PC-9 (cell line): ENCODE results near the gene GMDS. TPM values are rescaled to one million over a fixed set of nuclear protein-coding genes. Genes with fewer than 3 reads are reported as not detected.

ENCODE experiments used
- BruUV-seq: library from RNA; stranded (reverse); fragments of 400-500 nt; replicated peaks from 2 replicates; lab custom pipeline; 2021; lab: Mats Ljungman, UMichigan
- CTCF ChIA-PET: fragments of 300-600 bp; sonication (Branson Sonifier 250); formaldehyde crosslinking; loops from one replicate; lab custom pipeline; 2022; ENCODE audit warnings: antibody characterized with exemption; lab: Charles Lee
- POLR2A ChIA-PET: fragments of 300-600 bp; sonication (Branson Sonifier 250); formaldehyde crosslinking; loops from one replicate; lab custom pipeline; 2022; ENCODE audit warnings: antibody characterized with exemption; ENCODE audit not compliant: unreplicated experiment; lab: Charles Lee
- DNase-seq, 2 experiments: peaks; one replicate each; pipeline versions ENCODE4 v3.0.0 to v3.0.0-alpha.2; 2015 to 2022; ENCODE audit warnings: mixed read lengths in 1 of 2
- H2AFZ ChIP-seq: fragments of 200-600 bp; sonication (generic); 2 replicates; pipeline ENCODE4 v1.8.1; 2017; ENCODE audit warnings: antibody characterized with exemption
- H3F3A ChIP-seq: fragments of 200-600 bp; sonication (generic); 2 replicates; pipeline ENCODE4 v1.8.1; 2017; ENCODE audit warnings: antibody characterized with exemption, mild to moderate bottlenecking, low read depth; ENCODE audit not compliant: insufficient read depth
- H3K27ac ChIP-seq: fragments of 200-600 bp; sonication (generic); 2 replicates; pipeline ENCODE4 v1.6.1; 2016; ENCODE audit warnings: mixed run types
- H3K27me3 ChIP-seq: fragments of 200-600 bp; sonication (generic); 2 replicates; pipeline ENCODE4 v1.6.1; 2016; ENCODE audit warnings: low read depth, mixed run types; ENCODE audit not compliant: insufficient read depth
- H3K36me3 ChIP-seq: fragments of 200-600 bp; sonication (generic); 2 replicates; pipeline ENCODE4 v1.6.1; 2016; ENCODE audit warnings: low read depth, mixed run types
- H3K4me1 ChIP-seq: fragments of 200-600 bp; sonication (generic); replicated peaks from 2 replicates; pipeline ENCODE4 v1.6.1; 2016; ENCODE audit warnings: mixed run types; ENCODE audit not compliant: insufficient read depth
- H3K4me2 ChIP-seq: fragments of 200-600 bp; sonication (generic); 2 replicates; pipeline ENCODE4 v1.6.1; 2017; ENCODE audit warnings: mixed run types
- H3K4me3 ChIP-seq: fragments of 200-600 bp; sonication (generic); 2 replicates; pipeline ENCODE4 v1.6.1; 2016; ENCODE audit warnings: mixed run types
- H3K79me2 ChIP-seq: fragments of 200-600 bp; sonication (generic); 2 replicates; pipeline ENCODE4 v1.6.1; 2017; ENCODE audit warnings: low read depth, mixed run types
- H3K9me2 ChIP-seq: fragments of 200-600 bp; sonication (generic); 2 replicates; pipeline ENCODE4 v1.8.1; 2017; ENCODE audit warnings: mild to moderate bottlenecking; ENCODE audit not compliant: insufficient read depth
- H3K9me3 ChIP-seq: fragments of 200-600 bp; sonication (generic); 2 replicates; pipeline ENCODE4 v1.8.1; 2016; ENCODE audit warnings: low read depth; ENCODE audit not compliant: insufficient read depth
- H4K20me1 ChIP-seq: fragments of 200-600 bp; sonication (generic); 2 replicates; pipeline ENCODE4 v1.8.1; 2017; ENCODE audit not compliant: insufficient read depth
- EZH2 ChIP-seq: fragments of 200-600 bp; sonication (generic); IDR thresholded peaks from 2 replicates; pipeline ENCODE4 v1.8.0; 2017; ENCODE audit warnings: antibody characterized with exemption, low read depth
- intact Hi-C: fragments of 100-400 bp; cut with micrococcal nuclease; formaldehyde crosslinking; loops from one replicate; pipeline ENCODE4 v1.10.0; 2022; ENCODE audit not compliant: unreplicated experiment
- total RNA-seq: library from RNA; stranded (reverse); gene quantifications from 2 replicates; pipeline ENCODE4 v1.2.3, GENCODE V29; 2021
- TF ChIP-seq, protein P1 (sequence below): fragments of 200-600 bp; sonication (generic); conservative IDR thresholded peaks from 2 replicates; pipeline ENCODE4 v1.6.1; 2017; ENCODE audit warnings: mixed run types, antibody characterized with exemption, mild to moderate bottlenecking, moderate library complexity

Gene GMDS
- total RNA-seq, 1 experiment from 2014 or later = 30.1 TPM

DNA sequence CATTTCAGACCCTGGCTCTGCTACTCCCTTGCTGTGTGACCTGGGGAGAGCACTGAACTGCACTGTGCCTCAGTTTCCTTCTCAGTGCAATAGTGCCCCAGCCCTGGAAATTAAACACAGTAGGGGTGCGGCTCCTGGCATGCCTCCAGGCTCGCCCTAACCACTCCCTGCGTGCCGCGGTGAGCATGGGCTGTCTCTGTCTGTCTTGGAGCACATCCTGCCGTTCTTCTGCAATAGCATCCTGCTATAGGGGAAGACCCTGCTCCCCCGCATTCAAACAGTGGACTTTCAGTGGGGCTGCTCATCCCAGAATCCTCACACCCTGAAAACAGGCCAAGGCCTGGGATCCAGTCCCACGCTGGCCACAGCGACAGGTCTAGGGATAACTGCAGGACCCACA, 506.2 kb downstream of the GMDS start:
- ChIA-PET POLR2A (no interaction called here), CTCF (no interaction called here)
- Histone ChIP-seq H3K79me2 (no peaks in the 10 kb centered on the region), H3F3A (no peaks in the 10 kb centered on the region), H3K4me3 (no peak overlapping the region), H3K9me2 (no peaks in the 10 kb centered on the region), H4K20me1 (no peaks in the 10 kb centered on the region), H2AFZ (no peak overlapping the region), H3K27ac (no peak overlapping the region), H3K36me3 (no peaks in the 10 kb centered on the region), H3K27me3 (no peaks in the 10 kb centered on the region), H3K4me1 (no peaks in the 10 kb centered on the region), H3K9me3 (no peaks in the 10 kb centered on the region), H3K4me2 (no peak overlapping the region)
- no TSS peak for BruUV-seq
- intact Hi-C loops = no loop called here
- TF ChIP-seq, protein P1, sequence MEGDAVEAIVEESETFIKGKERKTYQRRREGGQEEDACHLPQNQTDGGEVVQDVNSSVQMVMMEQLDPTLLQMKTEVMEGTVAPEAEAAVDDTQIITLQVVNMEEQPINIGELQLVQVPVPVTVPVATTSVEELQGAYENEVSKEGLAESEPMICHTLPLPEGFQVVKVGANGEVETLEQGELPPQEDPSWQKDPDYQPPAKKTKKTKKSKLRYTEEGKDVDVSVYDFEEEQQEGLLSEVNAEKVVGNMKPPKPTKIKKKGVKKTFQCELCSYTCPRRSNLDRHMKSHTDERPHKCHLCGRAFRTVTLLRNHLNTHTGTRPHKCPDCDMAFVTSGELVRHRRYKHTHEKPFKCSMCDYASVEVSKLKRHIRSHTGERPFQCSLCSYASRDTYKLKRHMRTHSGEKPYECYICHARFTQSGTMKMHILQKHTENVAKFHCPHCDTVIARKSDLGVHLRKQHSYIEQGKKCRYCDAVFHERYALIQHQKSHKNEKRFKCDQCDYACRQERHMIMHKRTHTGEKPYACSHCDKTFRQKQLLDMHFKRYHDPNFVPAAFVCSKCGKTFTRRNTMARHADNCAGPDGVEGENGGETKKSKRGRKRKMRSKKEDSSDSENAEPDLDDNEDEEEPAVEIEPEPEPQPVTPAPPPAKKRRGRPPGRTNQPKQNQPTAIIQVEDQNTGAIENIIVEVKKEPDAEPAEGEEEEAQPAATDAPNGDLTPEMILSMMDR = no peak
- no peak for TF ChIP-seq EZH2
- DNase-seq = no peak

DNA sequence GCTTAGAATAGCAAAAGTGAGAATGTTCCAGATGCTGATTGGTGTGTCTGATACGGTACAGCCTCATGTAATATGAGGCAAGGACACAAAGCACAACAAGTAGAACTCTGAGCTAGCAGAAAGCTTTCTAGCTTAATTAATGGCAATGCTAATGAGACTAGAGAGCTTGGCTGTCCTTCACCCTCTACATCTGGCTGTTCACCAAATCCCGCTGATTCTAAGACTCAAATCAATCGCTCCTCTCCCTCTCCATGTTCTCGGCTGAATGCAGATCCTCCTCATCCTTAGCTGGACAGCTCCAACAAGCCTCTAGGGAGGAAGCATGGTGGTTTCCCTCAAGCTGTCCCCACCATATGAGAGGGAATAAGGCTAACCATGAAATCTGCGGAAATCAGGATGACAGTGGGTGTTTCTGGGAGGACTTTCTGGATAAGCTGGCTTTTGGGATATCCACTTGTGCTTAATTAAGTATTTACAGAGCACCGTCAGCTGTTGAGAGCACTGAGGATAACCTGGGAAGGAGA, 506.8 kb downstream of the GMDS start:
- Histone ChIP-seq H3K36me3 (no peaks in the 10 kb centered on the region), H2AFZ (no peak overlapping the region), H3K4me3 (no peak overlapping the region), H3F3A (no peaks in the 10 kb centered on the region), H3K27ac (no peak overlapping the region), H3K27me3 (no peaks in the 10 kb centered on the region), H3K9me3 (no peaks in the 10 kb centered on the region), H3K4me1 (no peaks in the 10 kb centered on the region), H3K4me2 (no peak overlapping the region), H3K79me2 (no peaks in the 10 kb centered on the region), H3K9me2 (no peaks in the 10 kb centered on the region), H4K20me1 (no peaks in the 10 kb centered on the region)
- POLR2A ChIA-PET = no interaction called here
- BruUV-seq = no TSS peak
- intact Hi-C loops = no loop called here
- no peak for DNase-seq
- CTCF ChIA-PET = no interaction called here
- TF ChIP-seq, protein P1 = no peak

DNA sequence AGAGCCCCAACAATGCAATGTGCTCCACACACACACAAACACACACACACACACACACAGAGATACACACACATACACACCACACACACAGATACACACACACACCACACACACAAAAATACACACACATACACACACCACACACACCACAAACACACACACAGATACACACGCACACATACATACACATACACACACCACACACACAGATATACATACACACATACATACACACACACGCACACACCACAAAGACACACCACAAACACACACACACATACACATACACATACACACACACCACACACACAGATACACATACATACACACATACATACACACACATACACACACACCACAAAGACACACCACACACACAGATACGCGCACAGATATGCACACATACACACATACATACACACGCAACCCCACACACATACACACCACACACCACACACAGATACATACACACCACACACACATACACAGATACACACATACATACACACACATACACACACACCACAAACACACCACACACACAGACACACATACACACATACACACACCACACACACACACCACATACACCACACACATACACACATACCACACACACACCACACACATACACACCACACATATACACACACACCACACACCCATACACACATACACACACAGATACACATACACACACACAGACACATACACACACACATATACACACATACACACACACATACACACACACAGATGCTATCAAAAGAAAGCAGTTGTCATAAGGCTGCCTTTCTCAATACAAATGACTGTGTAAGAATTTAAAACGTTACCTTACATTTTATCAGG, 507.7 kb downstream of the GMDS start:
- no peak overlapping the region for H3K4me3 ChIP-seq
- no peak overlapping the region for H3K4me2 ChIP-seq
- no peak for DNase-seq
- no peak for TF ChIP-seq EZH2
- no peak overlapping the region for H3K27ac ChIP-seq
- ChIA-PET CTCF (no interaction called here), POLR2A (no interaction called here)
- intact Hi-C loops = no loop called here
- H2AFZ ChIP-seq = no peak overlapping the region
- H3K9me3 ChIP-seq = no peaks in the 10 kb centered on the region
- H4K20me1 ChIP-seq = no peaks in the 10 kb centered on the region
- no peaks in the 10 kb centered on the region for H3F3A ChIP-seq
- no peaks in the 10 kb centered on the region for H3K79me2 ChIP-seq
- H3K27me3 ChIP-seq = no peaks in the 10 kb centered on the region
- H3K4me1 ChIP-seq = no peaks in the 10 kb centered on the region
- BruUV-seq = no TSS peak
- H3K36me3 ChIP-seq = no peaks in the 10 kb centered on the region
- no peaks in the 10 kb centered on the region for H3K9me2 ChIP-seq
